Testis (tissue), 3 donors: ENCODE results near the gene PGP. TPM values are rescaled to one million over a fixed set of nuclear protein-coding genes. Genes with fewer than 3 reads are reported as not detected.

Experiments used
- DNase-seq: peaks from one replicate; pipeline ENCODE4 v3.0.0-alpha.2; 2019
- H3K27ac ChIP-seq, 2 donors: fragments of 200-600 bp; sonication (generic); one replicate each; pipeline ENCODE4 v1.5.1; 2019
- H3K27me3 ChIP-seq: fragments of 200-600 bp; sonication (generic); one replicate; pipeline ENCODE4 v1.5.1; 2019
- H3K36me3 ChIP-seq: fragments of 200-600 bp; sonication (generic); one replicate; pipeline ENCODE4 v1.5.1; 2017; ENCODE audit warnings: low read depth; ENCODE audit errors: missing control alignments
- H3K4me1 ChIP-seq: fragments of 200-600 bp; sonication (generic); one replicate; pipeline ENCODE4 v1.5.1; 2019
- H3K4me3 ChIP-seq, 2 donors: fragments of 200-600 bp; sonication (generic); one replicate each; pipeline ENCODE4 v1.5.1; 2017 to 2019
- H3K9me3 ChIP-seq: fragments of 200-600 bp; sonication (generic); one replicate; pipeline ENCODE4 v1.5.1; 2017
- POLR2A ChIP-seq: fragments of 450-650 bp; IDR thresholded peaks from one replicate; pipeline ENCODE4 v1.6.1; 2017; ENCODE audit warnings: antibody characterized with exemption, mild to moderate bottlenecking, moderate library complexity
- whole genome bisulfite sequencing, 2 donors: methylation state at CpG; one replicate each; pipeline ENCODE4 v1.1.5; 2018; 5-methylcytosine and 5-hydroxymethylcytosine counted together
- intact Hi-C: fragments of 100-400 bp; cut with DNase I; formaldehyde crosslinking; loops from one replicate; pipeline ENCODE4 v1.15.1; 2023; ENCODE audit warnings: low total_unique reads
- polyA plus RNA-seq: library from polyadenylated mRNA; stranded (reverse); fragments of 350-450 nt; fragmentation: Illumina TruSeq; extraction: RNeasy Lipid Tissue Mini Kit (QIAGEN cat#74804); gene quantifications from one replicate; pipeline ENCODE4 v1.2.3, GENCODE V29; 2014; ENCODE audit warnings: low read depth, low replicate concordance; ENCODE audit not compliant: insufficient read depth
- total RNA-seq, 2 donors: library from RNA; depleted of rRNA; stranded (reverse); fragments of >200 nt; gene quantifications; one replicate each; pipeline ENCODE4 v1.2.3, GENCODE V29; 2016
- TF ChIP-seq, protein P1 (sequence below), 3 experiments: fragments of 450-650 bp in 2 of 3; fragments of 200-600 bp in 1 of 3; sonication (generic) in 1 of 3; IDR thresholded peaks; one replicate each; pipeline ENCODE4 v1.5.1; 2016 to 2019; ENCODE audit warnings: antibody characterized with exemption in 3 of 3, mild to moderate bottlenecking in 2 of 3, moderate library complexity in 1 of 3

PGP gene
- total and polyA plus RNA-seq, 3 donors from 2014 or later, result 50.0 to 118 (median 56.3) TPM

DNA sequence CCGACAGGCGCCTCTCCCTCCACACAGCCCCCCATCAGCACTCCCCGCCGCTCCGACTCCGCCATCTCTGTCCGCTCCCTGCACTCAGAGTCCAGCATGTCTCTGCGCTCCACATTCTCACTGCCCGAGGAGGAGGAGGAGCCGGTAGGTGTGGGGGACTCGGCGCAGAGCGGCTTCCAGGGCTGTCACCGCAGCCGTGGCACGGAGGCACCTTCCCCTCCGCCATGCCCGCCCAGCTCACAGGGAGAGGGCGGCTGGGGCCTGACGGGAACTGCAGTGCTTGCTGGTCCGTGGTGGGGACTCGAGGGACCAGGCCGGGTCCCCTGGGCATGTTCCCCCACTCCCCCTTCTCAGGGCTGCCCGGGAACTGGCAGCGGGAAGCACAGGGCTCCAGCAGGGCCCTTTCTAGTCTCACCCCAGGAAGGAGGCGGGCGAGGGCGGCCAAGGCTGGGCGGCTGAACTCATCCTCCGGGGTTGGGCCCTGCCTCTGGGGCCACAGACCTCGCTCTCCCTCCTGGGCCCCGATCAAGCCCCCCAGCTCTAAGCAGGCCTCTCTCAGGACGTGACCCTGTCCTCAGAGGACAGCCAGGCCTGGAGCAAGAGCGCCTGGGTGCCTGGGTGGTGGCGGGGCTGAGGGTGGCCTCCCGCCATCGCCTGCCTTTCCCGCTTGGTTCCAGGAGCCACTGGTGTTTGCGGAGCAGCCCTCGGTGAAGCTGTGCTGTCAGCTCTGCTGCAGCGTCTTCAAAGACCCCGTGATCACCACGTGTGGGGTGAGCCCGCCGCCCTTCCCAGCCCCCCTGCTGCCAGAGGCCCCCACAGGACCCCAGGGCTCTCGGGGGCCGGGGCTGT is 43.8 kb downstream of the PGP start:
- intact Hi-C loops, result no loop called here
- H3K36me3 ChIP-seq, result no peaks in the 10 kb centered on the region
- no peaks in the 10 kb centered on the region for H3K9me3 ChIP-seq
- H3K27me3 ChIP-seq, result no peaks in the 10 kb centered on the region
- H3K27ac ChIP-seq, result no peak overlapping the region
- H3K4me1 ChIP-seq, result no peaks in the 10 kb centered on the region
- DNase-seq, result no peak
- no peak overlapping the region for H3K4me3 ChIP-seq
- TF ChIP-seq POLR2A, result no peak
- TF ChIP-seq, protein P1, sequence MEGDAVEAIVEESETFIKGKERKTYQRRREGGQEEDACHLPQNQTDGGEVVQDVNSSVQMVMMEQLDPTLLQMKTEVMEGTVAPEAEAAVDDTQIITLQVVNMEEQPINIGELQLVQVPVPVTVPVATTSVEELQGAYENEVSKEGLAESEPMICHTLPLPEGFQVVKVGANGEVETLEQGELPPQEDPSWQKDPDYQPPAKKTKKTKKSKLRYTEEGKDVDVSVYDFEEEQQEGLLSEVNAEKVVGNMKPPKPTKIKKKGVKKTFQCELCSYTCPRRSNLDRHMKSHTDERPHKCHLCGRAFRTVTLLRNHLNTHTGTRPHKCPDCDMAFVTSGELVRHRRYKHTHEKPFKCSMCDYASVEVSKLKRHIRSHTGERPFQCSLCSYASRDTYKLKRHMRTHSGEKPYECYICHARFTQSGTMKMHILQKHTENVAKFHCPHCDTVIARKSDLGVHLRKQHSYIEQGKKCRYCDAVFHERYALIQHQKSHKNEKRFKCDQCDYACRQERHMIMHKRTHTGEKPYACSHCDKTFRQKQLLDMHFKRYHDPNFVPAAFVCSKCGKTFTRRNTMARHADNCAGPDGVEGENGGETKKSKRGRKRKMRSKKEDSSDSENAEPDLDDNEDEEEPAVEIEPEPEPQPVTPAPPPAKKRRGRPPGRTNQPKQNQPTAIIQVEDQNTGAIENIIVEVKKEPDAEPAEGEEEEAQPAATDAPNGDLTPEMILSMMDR (IDR thresholded peaks at IDR 0.05), result no peak
- WGBS, 2 donors, result 87 to 91% methylated on average over 7 to 43 of the region's 47 CpGs

- intact Hi-C loops, result no loop called here
- Histone ChIP-seq H3K4me1 (no peaks in the 10 kb centered on the region), H3K36me3 (no peaks in the 10 kb centered on the region), H3K9me3 (no peaks in the 10 kb centered on the region), H3K27me3 (no peaks in the 10 kb centered on the region), H3K4me3 (no peak overlapping the region), H3K27ac (peak overlapping the region; percentile 39 to 41)
- no peak for TF ChIP-seq POLR2A
- TF ChIP-seq, protein P1 (IDR thresholded peaks at IDR 0.05), result no peak
- no peak for DNase-seq
- 91% methylated on average over 14 of the region's 18 CpGs; no CpG with 5 or more reads in 1 of the 2 donors for WGBS, 2 donors
Observed at GRCh38 chr16:2170080-2170479, 44.6 kb downstream of the PGP start.

DNA sequence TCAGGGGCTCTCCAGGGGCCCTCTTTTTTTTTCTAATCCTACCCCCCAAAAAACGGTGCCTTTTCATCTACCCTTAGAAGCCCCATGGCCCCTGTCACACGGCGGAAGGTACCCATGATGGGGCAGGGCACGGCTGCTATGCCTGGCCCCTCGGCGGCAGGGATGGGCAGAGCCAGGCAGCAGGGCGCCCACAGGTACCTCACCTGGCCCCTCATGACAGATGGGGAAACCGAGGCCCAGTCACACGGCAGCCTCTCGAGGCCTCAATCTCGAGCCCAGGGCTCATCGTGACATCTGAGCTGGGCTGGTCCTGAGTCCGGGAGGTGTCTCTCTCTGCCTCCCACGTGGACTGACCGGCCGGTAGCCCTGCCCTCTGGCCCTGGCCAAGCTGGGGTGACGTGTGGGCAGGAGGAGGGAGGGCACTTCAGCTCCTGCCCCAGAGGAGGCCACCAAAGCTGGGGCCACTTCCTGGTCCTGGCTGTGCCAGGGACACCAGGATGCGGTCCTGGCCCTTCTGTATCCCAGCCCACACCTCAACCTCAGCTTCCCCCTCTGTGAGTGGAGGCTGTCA is 47.5 kb downstream of the PGP start:
- no peak for TF ChIP-seq POLR2A
- TF ChIP-seq, protein P1 (IDR thresholded peaks at IDR 0.05), result no peak
- intact Hi-C loops, result no loop called here

DNA sequence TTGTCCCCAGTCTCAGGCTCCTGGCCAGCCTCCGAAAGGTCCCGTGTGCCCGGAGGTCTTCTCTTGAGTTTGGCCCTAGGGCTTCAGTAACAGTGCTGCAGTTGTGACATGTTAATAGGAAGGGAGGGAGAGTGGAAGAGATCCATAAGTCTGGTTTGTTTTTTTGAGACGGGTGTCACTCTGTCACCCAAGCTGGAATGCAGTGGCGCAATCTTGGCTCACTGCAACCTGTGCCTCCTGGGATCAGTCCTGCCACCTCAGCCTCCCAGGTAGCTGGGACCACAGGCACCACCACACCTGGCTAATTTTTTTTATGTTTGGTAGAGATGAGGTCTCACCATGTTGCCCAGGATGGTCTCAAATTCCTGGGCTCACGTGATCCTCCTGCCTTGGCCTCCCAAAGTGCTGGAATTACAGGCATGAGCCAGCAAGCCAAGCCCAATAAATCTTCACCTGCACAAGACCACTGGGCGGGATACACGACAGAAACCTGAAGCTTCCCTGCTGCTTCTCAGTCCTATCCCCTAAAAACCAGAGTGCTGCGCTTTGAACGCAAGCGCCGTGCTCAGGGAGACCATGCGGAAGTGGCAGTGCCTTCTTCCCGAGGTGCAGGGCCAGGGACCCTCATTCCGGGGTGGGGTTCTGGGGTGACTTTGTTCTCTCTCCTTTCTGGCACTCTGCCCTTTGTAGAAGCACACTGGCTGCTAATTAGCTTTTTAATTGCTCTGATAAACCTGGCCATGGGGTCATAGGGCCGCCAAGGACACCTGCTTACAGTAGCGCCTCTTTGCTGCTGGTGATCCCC is 48.2 kb downstream of the PGP start:
- 89 to 94% methylated on average over 12 to 17 of the region's 17 CpGs for WGBS, 2 donors
- H3K36me3 ChIP-seq, result no peaks in the 10 kb centered on the region
- TF ChIP-seq, protein P1 (IDR thresholded peaks at IDR 0.05), result no peak
- TF ChIP-seq POLR2A, result no peak

More for the DNA sequence above, 47.5 kb downstream of the PGP start:
- Histone ChIP-seq H3K9me3 (no peaks in the 10 kb centered on the region), H3K4me1 (no peaks in the 10 kb centered on the region), H3K4me3 (no peak overlapping the region), H3K27ac (no peak overlapping the region), H3K27me3 (no peaks in the 10 kb centered on the region), H3K36me3 (no peaks in the 10 kb centered on the region)
- WGBS, 2 donors, result 86 to 92% methylated on average over 13 to 18 of the region's 18 CpGs
- no peak for DNase-seq

More for the DNA sequence above, 48.2 kb downstream of the PGP start:
- no peak overlapping the region for H3K27ac ChIP-seq
- peaks cover under 1% of the 10 kb centered on the region for H3K4me1 ChIP-seq
- no peaks in the 10 kb centered on the region for H3K9me3 ChIP-seq
- no peak for DNase-seq
- no peaks in the 10 kb centered on the region for H3K27me3 ChIP-seq
- no peak overlapping the region for H3K4me3 ChIP-seq
- intact Hi-C loops, result no loop called here
